ENCODE data around the gene PJA2.
A peak's percentile ranks its signal among the peaks of the same experiment; 100 is the strongest.

Gene PJA2

GRCh38 chr5:109408991-109409843 lies 557 bp downstream of the PJA2 start:
- DNase-seq (ENCODE audit: low read depth): peak; percentile 75

- DNase-seq (ENCODE audit: low read depth): no peak
Observed at GRCh38 chr5:109407913-109408312, 1.9 kb downstream of the PJA2 start.

GRCh38 chr5:109406719-109407118 lies 3.1 kb downstream of the PJA2 start:
- no peak for DNase-seq (ENCODE audit: low read depth)

GRCh38 chr5:109404428-109404960 lies 5.3 kb downstream of the PJA2 start:
- no peak for DNase-seq (ENCODE audit: low read depth)

GRCh38 chr5:109403469-109403868 lies 6.3 kb downstream of the PJA2 start:
- DNase-seq (ENCODE audit: low read depth): no peak

GRCh38 chr5:109399092-109399759 lies 10.5 kb downstream of the PJA2 start:
- no peak for DNase-seq (ENCODE audit: low read depth)

GRCh38 chr5:109396965-109397364 lies 12.8 kb downstream of the PJA2 start:
- DNase-seq (ENCODE audit: low read depth): no peak

- no peak for DNase-seq (ENCODE audit: low read depth)
Observed at GRCh38 chr5:109394806-109395205, 15.0 kb downstream of the PJA2 start.

GRCh38 chr5:109390188-109390587 lies 19.6 kb downstream of the PJA2 start:
- no peak for DNase-seq (ENCODE audit: low read depth)

GRCh38 chr5:109388407-109388806 lies 21.4 kb downstream of the PJA2 start:
- no peak for DNase-seq (ENCODE audit: low read depth)

GRCh38 chr5:109387408-109387974 lies 22.3 kb downstream of the PJA2 start:
- DNase-seq (ENCODE audit: low read depth): no peak

- no peak for DNase-seq (ENCODE audit: low read depth)
Observed at GRCh38 chr5:109378095-109378494, 31.7 kb downstream of the PJA2 start.

GRCh38 chr5:109374625-109375024 lies 35.1 kb downstream of the PJA2 start:
- DNase-seq (ENCODE audit: low read depth): no peak

GRCh38 chr5:109373932-109374331 lies 35.8 kb downstream of the PJA2 start:
- DNase-seq (ENCODE audit: low read depth): no peak

- no peak for DNase-seq (ENCODE audit: low read depth)
Observed at GRCh38 chr5:109370343-109370742, 39.4 kb downstream of the PJA2 start.

GRCh38 chr5:109365653-109366052 lies 44.1 kb downstream of the PJA2 start:
- no peak for DNase-seq (ENCODE audit: low read depth)

GRCh38 chr5:109364977-109365376 lies 44.8 kb downstream of the PJA2 start:
- DNase-seq (ENCODE audit: low read depth): no peak

- DNase-seq (ENCODE audit: low read depth): no peak
Observed at GRCh38 chr5:109359642-109360041, 50.1 kb downstream of the PJA2 start.

GRCh38 chr5:109357807-109358206 lies 52.0 kb downstream of the PJA2 start:
- no peak for DNase-seq (ENCODE audit: low read depth)

- DNase-seq (ENCODE audit: low read depth): no peak
Observed at GRCh38 chr5:109354761-109355160, 55.0 kb downstream of the PJA2 start.

GRCh38 chr5:109351988-109352864 lies 57.5 kb downstream of the PJA2 start:
- DNase-seq (ENCODE audit: low read depth): no peak
